HEK293T (cell line): ENCODE data around the gene DPP7.

Experiments
- CTCF ChIA-PET: fragments of 350-600 bp; formaldehyde crosslinking; extraction: SDS; loops from one replicate; lab custom pipeline; 2021; ENCODE audit warnings: antibody characterized with exemption, inconsistent platforms; lab: Yijun Ruan, JAX
- POLR2A ChIA-PET: fragments of 350-600 bp; formaldehyde crosslinking; extraction: SDS; loops from one replicate; lab custom pipeline; 2020; ENCODE audit warnings: antibody characterized with exemption, inconsistent platforms; lab: Yijun Ruan, JAX
- DNase-seq: peaks from one replicate; pipeline ENCODE4 v3.0.0; 2012; ENCODE audit warnings: mixed read lengths; ENCODE audit errors: extremely low spot score
- ARNT ChIP-seq: fragments of 450-650 bp; IDR thresholded peaks from 2 replicates; pipeline ENCODE4 v1.6.1; 2017; ENCODE audit warnings: mild to moderate bottlenecking
- BHLHE40 ChIP-seq: fragments of 450-650 bp; IDR thresholded peaks from 2 replicates; pipeline ENCODE4 v1.6.1; 2016; ENCODE audit warnings: mild to moderate bottlenecking, moderate library complexity, borderline replicate concordance
- CTBP1 ChIP-seq: fragments of 450-650 bp; IDR thresholded peaks from 2 replicates; pipeline ENCODE4 v1.6.1; 2016; ENCODE audit warnings: borderline replicate concordance
- ELF4 ChIP-seq: fragments of 450-650 bp; IDR thresholded peaks from 2 replicates; pipeline ENCODE4 v1.6.1; 2017; ENCODE audit warnings: antibody characterized with exemption
- FOXA1 ChIP-seq: fragments of 450-650 bp; IDR thresholded peaks from 2 replicates; pipeline ENCODE4 v1.6.1; 2016; ENCODE audit warnings: mild to moderate bottlenecking
- FOXK2 ChIP-seq: fragments of 450-650 bp; IDR thresholded peaks from 2 replicates; pipeline ENCODE4 v1.6.1; 2016; ENCODE audit warnings: mild to moderate bottlenecking
- FOXM1 ChIP-seq: fragments of 450-650 bp; IDR thresholded peaks from 2 replicates; pipeline ENCODE4 v1.6.1; 2017; ENCODE audit warnings: mild to moderate bottlenecking, borderline replicate concordance
- HDGF ChIP-seq: fragments of 450-650 bp; IDR thresholded peaks from 2 replicates; pipeline ENCODE4 v1.6.1; 2017; ENCODE audit warnings: antibody characterized with exemption, borderline replicate concordance
- L3MBTL2 ChIP-seq: fragments of 450-650 bp; conservative IDR thresholded peaks from 2 replicates; pipeline ENCODE4 v1.6.1; 2016; ENCODE audit warnings: mild to moderate bottlenecking
- LEF1 ChIP-seq: fragments of 450-650 bp; IDR thresholded peaks from 2 replicates; pipeline ENCODE4 v1.6.1; 2017; ENCODE audit warnings: mild to moderate bottlenecking, borderline replicate concordance
- NFRKB ChIP-seq: fragments of 450-650 bp; IDR thresholded peaks from 2 replicates; pipeline ENCODE4 v1.6.1; 2016; ENCODE audit warnings: mild to moderate bottlenecking, moderate library complexity
- SP1 ChIP-seq: fragments of 450-650 bp; IDR thresholded peaks from 2 replicates; pipeline ENCODE4 v1.6.1; 2017
- SUZ12 ChIP-seq: fragments of 450-650 bp; IDR thresholded peaks from 2 replicates; pipeline ENCODE4 v1.6.1; 2016; ENCODE audit warnings: mild to moderate bottlenecking
- TARDBP ChIP-seq: fragments of 450-650 bp; IDR thresholded peaks from 2 replicates; pipeline ENCODE4 v1.6.1; 2016
- ZNF384 ChIP-seq: fragments of 450-650 bp; IDR thresholded peaks from 2 replicates; pipeline ENCODE4 v1.6.1; 2016
- TF ChIP-seq, protein P1 (sequence below): fragments of 450-650 bp; IDR thresholded peaks from 2 replicates; pipeline ENCODE4 v1.6.1; 2016

The DPP7 gene

DNA sequence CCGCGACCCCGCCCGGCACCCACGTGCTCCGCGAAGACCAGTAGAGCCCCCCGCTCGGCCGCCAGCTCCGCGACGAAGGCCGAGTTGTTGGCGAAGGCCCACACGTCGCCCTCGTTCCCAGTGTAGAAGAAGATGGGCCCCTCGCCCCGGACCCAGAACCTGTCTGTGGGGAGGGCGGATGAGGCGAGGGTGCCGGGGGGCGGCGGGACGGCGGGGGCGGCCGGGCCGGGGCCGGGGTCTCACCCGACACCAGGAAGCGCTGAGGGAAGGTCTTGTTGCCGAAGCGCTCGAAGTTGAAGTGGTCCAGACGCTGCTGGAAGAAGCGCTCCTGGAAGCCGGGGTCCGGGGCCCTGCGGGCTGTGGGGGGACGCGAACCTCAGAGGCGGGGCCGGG lies 317 bp downstream of the DPP7 start:
- POLR2A ChIA-PET = no interaction called here
- CTCF ChIA-PET = no interaction called here

DNA sequence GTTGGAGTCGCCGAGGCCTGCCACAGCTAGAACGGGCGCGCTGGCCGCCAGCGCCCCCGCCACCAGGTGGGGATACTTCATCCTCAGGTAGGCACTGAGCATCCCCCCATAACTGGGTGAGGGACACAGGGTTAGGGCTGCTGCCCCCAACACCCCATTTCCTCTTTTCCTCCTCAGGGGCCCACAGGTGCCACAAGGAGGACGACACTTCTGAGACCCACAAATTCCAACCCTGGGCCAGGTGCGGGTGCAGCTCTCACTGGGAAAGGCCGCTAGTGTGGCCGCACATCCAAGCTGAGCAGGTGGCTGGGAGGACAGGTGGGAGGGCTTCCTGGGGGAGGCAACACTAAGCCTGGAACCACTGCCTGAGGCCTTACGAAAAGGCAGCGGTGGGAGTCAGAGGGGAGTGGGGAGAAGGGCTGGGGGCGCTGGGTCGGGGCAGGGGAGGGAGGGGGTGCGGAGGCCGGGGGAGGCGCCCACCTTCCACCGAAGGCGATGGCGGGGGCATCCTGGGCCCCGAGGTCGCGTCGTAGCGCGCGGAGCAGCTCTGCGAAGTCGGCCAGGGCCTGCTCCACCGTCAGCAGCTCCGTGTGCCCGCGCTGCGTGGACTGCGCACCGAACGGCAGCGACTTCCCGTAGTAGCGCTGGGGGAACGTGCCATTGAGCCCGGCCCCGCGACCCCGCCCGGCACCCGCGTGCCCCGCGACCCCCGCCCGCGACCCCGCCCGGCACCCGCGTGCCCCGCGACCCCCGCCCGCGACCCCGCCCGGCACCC lies 961 bp downstream of the DPP7 start:
- ChIA-PET CTCF (no interaction called here), POLR2A (no interaction called here)
- DNase-seq = no peak
- TF ChIP-seq SP1 (no peak), TARDBP (no peak), SUZ12 (no peak), FOXM1 (no peak), LEF1 (no peak), NFRKB (no peak), FOXA1 (no peak), HDGF (no peak)
- TF ChIP-seq, protein P1, sequence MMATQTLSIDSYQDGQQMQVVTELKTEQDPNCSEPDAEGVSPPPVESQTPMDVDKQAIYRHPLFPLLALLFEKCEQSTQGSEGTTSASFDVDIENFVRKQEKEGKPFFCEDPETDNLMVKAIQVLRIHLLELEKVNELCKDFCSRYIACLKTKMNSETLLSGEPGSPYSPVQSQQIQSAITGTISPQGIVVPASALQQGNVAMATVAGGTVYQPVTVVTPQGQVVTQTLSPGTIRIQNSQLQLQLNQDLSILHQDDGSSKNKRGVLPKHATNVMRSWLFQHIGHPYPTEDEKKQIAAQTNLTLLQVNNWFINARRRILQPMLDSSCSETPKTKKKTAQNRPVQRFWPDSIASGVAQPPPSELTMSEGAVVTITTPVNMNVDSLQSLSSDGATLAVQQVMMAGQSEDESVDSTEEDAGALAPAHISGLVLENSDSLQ = no peak

More for the DNA sequence above, 317 bp downstream of the DPP7 start:
- no peak for DNase-seq
- no peak for TF ChIP-seq SUZ12
- TF ChIP-seq, protein P1 = no peak

DNA sequence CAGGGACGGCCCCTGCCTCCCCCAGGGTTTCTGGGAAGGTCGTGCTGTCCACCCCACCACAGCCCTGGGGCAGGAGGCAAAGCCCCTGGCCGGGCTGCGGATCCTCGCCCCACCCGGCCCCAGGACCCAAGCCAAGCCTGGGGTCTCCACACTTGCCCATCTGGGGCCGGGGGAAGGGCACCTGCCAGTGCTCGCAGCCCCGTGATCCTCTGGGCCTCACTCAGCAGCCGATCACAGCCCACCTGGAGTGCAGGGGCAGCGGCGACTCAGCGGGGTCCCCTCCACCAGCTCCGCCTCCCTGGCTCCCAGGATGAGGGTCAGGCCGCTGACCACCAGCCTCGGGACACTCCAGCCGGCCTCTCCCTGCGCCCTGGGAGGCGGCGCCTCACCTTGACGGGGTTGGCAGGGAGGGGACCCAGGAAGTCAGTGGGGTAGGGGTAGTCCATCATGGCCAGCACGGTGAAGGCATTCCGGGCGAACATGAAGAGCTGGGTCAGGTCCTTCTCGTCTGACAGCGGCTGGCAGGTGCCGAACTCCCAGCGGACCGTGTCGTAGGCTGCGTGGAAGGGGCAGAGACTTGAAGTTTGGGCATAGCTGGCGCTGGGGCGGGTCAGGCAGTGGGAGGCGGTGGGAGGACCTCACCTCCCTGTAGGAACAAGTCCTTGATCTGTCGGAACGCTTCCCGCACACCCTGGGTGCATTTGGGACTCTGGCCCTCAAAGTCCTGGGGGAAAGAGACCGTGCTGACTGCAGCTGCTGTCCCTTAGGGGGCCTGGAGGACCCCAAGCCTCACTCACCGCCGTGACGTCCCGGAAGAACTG lies 1.8 kb downstream of the DPP7 start:
- CTCF ChIA-PET = interaction anchor here (0.6 kb wide), 1 partner anchor 52 kb away, joined by 4 read pairs; no protein-coding TSS in a partner anchor
- DNase-seq = no peak
- TF ChIP-seq HDGF (no peak), NFRKB (no peak), BHLHE40 (no peak), ARNT (no peak), ZNF384 (no peak), FOXA1 (no peak), FOXK2 (no peak), SP1 (no peak), SUZ12 (no peak), CTBP1 (no peak), LEF1 (no peak), FOXM1 (no peak), TARDBP (no peak), ELF4 (no peak), L3MBTL2 (no peak)
- TF ChIP-seq, protein P1 = no peak
- POLR2A ChIA-PET = no interaction called here

DNA sequence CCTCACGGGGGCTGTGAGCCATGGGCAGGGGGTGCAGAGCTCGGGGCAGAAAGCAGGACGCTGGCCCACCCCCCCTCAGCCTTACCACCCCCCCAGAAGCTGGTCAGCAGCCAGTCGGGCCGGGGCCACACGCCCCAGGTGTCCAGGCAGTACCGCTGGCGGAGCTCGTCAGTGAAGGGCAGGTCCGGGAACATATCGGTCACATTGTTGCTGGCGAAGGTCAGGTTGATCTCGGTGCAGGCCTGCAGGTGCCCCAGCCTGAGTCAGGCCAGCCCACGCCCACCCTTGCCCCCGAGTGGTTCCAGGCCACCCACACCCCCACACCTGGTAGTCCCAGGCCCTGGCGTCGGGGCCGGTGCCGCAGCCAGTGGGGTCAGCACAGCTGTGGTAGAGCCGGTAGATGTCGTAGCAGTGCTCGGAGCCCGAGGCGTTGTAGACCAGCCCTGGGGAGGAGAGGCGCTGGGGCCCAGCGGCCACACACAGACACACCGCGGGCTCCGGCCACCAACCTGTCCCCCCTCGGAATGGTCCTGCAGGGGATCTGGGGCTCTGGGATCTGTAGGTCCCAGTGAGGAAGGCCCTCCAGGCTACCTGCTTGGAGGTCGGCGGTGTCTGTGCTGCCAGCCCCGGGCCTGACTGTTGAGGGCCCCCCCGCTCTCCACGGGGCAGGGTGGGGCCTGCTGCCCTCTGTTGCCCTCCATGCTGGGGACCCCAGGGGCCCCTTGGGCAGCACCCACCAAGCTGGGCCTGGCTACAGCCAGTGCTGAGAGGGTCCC lies 2.6 kb downstream of the DPP7 start:
- no peak for DNase-seq
- ChIA-PET CTCF (interaction anchor here (0.6 kb wide), 3 partner anchors 14 to 51 kb away, joined by 3 to 4 read pairs (median 4); partner anchors contain the start of gene MAN1B1), POLR2A (no interaction called here)
- TF ChIP-seq CTBP1 (no peak), ZNF384 (no peak), L3MBTL2 (no peak), FOXA1 (no peak), SUZ12 (no peak), LEF1 (no peak), ELF4 (no peak), FOXM1 (no peak), TARDBP (no peak)
- TF ChIP-seq, protein P1 = no peak
